Progenitor cell of endocrine pancreas (in vitro differentiated cells): ENCODE results near the gene ATP5F1C. TPM values are rescaled to one million over a fixed set of nuclear protein-coding genes. Genes with fewer than 3 reads are reported as not detected.

ENCODE experiments used
- DNase-seq: peaks from one replicate; pipeline ENCODE4 v3.0.0; 2021; ENCODE audit warnings: low spot score; ENCODE audit not compliant: unreplicated experiment
- H3K27ac Mint-ChIP-seq: 2 replicates; pipeline ENCODE4 v1.8.0; 2021; ENCODE audit warnings: mild to moderate bottlenecking, moderate library complexity, mixed read lengths
- H3K27me3 Mint-ChIP-seq: 2 replicates; pipeline ENCODE4 v1.8.0; 2021; ENCODE audit warnings: mixed read lengths
- H3K36me3 Mint-ChIP-seq: 2 replicates; pipeline ENCODE4 v1.8.0; 2022; ENCODE audit warnings: mixed read lengths; ENCODE audit not compliant: insufficient read depth
- H3K4me1 Mint-ChIP-seq: 2 replicates; pipeline ENCODE4 v1.8.0; 2021; ENCODE audit warnings: low read depth, mixed read lengths
- H3K4me3 Mint-ChIP-seq: 2 replicates; pipeline ENCODE4 v1.8.0; 2021; ENCODE audit warnings: low read depth, mild to moderate bottlenecking, moderate library complexity, mixed read lengths
- H3K9me3 Mint-ChIP-seq: 2 replicates; pipeline ENCODE4 v1.8.0; 2021; ENCODE audit warnings: low read depth, mixed read lengths
- CTCF ChIP-seq: fragments of 200-600 bp; sonication (generic); IDR thresholded peaks from one replicate; pipeline ENCODE4 v1.5.0; 2021; ENCODE audit warnings: antibody characterized with exemption, mild to moderate bottlenecking; ENCODE audit not compliant: unreplicated experiment
- total RNA-seq: library from RNA; stranded (reverse); gene quantifications from 2 replicates; pipeline ENCODE4 v1.2.1, GENCODE V29; 2021

Gene ATP5F1C
- total RNA-seq, 1 donor from 2014 or later, result 221 TPM

GRCh38 chr10:7817984-7818294, 30.0 kb downstream of the ATP5F1C start:
- Mint-ChIP-seq H3K27ac (peak overlapping the region; percentile 95), H3K4me3 (peak overlapping the region; percentile 91), H3K36me3 (no peaks in the 10 kb centered on the region), H3K27me3 (no peaks in the 10 kb centered on the region), H3K4me1 (peaks cover 20% of the 10 kb centered on the region), H3K9me3 (no peaks in the 10 kb centered on the region)
- no peak for TF ChIP-seq CTCF
- DNase-seq, result no peak

- Mint-ChIP-seq H3K27ac (peak within 1 kb of the TSS; percentile 95), H3K4me3 (peak within 1 kb of the TSS; percentile 91), H3K9me3 (no peaks in the 10 kb centered on the region), H3K4me1 (peaks cover 20% of the 10 kb centered on the region), H3K27me3 (no peaks in the 10 kb centered on the region), H3K36me3 (no peaks in the 10 kb centered on the region)
- peak; percentile 92 for DNase-seq
- no peak for TF ChIP-seq CTCF
Measured at GRCh38 chr10:7818295-7819120, 30.5 kb downstream of the ATP5F1C start, which contains the start of gene TAF3. TSS of gene TAF3 (plus strand) at chr10:7818505. CDS start at chr10:7818710, 205 bp downstream.

- no peaks in the 10 kb centered on the region for H3K27me3 Mint-ChIP-seq
- peak; percentile 35 for TF ChIP-seq CTCF
- H3K27ac Mint-ChIP-seq, result peak overlapping the region; percentile 95
- peaks cover 20% of the 10 kb centered on the region for H3K4me1 Mint-ChIP-seq
- H3K4me3 Mint-ChIP-seq, result peak overlapping the region; percentile 91
- no peaks in the 10 kb centered on the region for H3K9me3 Mint-ChIP-seq
- H3K36me3 Mint-ChIP-seq, result no peaks in the 10 kb centered on the region
- no peak for DNase-seq
Measured at GRCh38 chr10:7819121-7819460, 31.1 kb downstream of the ATP5F1C start.

GRCh38 chr10:7824251-7824650, 36.3 kb downstream of the ATP5F1C start:
- Mint-ChIP-seq H3K36me3 (peaks cover 9% of the 10 kb centered on the region), H3K9me3 (no peaks in the 10 kb centered on the region), H3K4me3 (no peak overlapping the region), H3K27ac (no peak overlapping the region), H3K4me1 (peaks cover 11% of the 10 kb centered on the region), H3K27me3 (no peaks in the 10 kb centered on the region)
- no peak for TF ChIP-seq CTCF
- DNase-seq, result no peak

- no peak for DNase-seq
- H3K27ac Mint-ChIP-seq, result peak overlapping the region; percentile 88
Measured at GRCh38 chr10:7826971-7827370, 39.0 kb downstream of the ATP5F1C start.

More at GRCh38 chr10:7826971-7827370, 39.0 kb downstream of the ATP5F1C start:
- Mint-ChIP-seq H3K4me3 (no peak overlapping the region), H3K36me3 (peaks cover 13% of the 10 kb centered on the region), H3K9me3 (no peaks in the 10 kb centered on the region), H3K27me3 (no peaks in the 10 kb centered on the region), H3K4me1 (peaks cover 3% of the 10 kb centered on the region)
- TF ChIP-seq CTCF, result peak; percentile 19
